KMS-11 (cell line): ENCODE results near the gene FREY1.

Source experiments
- H2AFZ ChIP-seq: fragments of 200-600 bp; sonication (generic); 2 replicates; pipeline ENCODE4 v1.6.1; 2016; ENCODE audit warnings: antibody characterized with exemption, mixed run types, low read depth
- H3K27ac ChIP-seq: fragments of 200-600 bp; sonication (generic); 2 replicates; pipeline ENCODE4 v1.6.1; 2016; ENCODE audit warnings: mild to moderate bottlenecking, mixed run types
- H3K27me3 ChIP-seq: fragments of 200-600 bp; sonication (generic); 2 replicates; pipeline ENCODE4 v1.6.1; 2017; ENCODE audit warnings: mild to moderate bottlenecking, low read depth, mixed run types, moderate library complexity; ENCODE audit not compliant: insufficient read depth
- H3K36me3 ChIP-seq: fragments of 200-600 bp; sonication (generic); 2 replicates; pipeline ENCODE4 v1.6.1; 2017; ENCODE audit warnings: mild to moderate bottlenecking, mixed run types; ENCODE audit not compliant: insufficient read depth
- H3K4me1 ChIP-seq: fragments of 200-600 bp; sonication (generic); 2 replicates; pipeline ENCODE4 v1.6.1; 2016; ENCODE audit warnings: mild to moderate bottlenecking, low read depth, mixed run types; ENCODE audit not compliant: poor library complexity, severe bottlenecking
- H3K4me2 ChIP-seq: fragments of 200-600 bp; sonication (generic); 2 replicates; pipeline ENCODE4 v1.7.0; 2016; ENCODE audit warnings: mild to moderate bottlenecking, mixed run types
- H3K4me3 ChIP-seq: fragments of 200-600 bp; sonication (generic); IDR thresholded peaks from 2 replicates; pipeline ENCODE4 v1.6.1; 2017; ENCODE audit warnings: low read depth, low read length, mixed read lengths; ENCODE audit not compliant: insufficient read depth
- H3K79me2 ChIP-seq: fragments of 200-600 bp; sonication (generic); 2 replicates; pipeline ENCODE4 v1.6.1; 2016; ENCODE audit warnings: low read depth, mixed run types; ENCODE audit not compliant: insufficient read depth
- H3K9ac ChIP-seq: fragments of 200-600 bp; sonication (generic); 2 replicates; pipeline ENCODE4 v1.6.1; 2016; ENCODE audit warnings: mild to moderate bottlenecking, mixed run types
- H4K20me1 ChIP-seq: fragments of 200-600 bp; sonication (generic); 2 replicates; pipeline ENCODE4 v1.6.1; 2016; ENCODE audit warnings: mild to moderate bottlenecking, mixed run types; ENCODE audit not compliant: insufficient read depth
- TF ChIP-seq, protein P1 (sequence below): fragments of 200-600 bp; sonication (generic); conservative IDR thresholded peaks from 2 replicates; pipeline ENCODE4 v1.6.1; 2017; ENCODE audit warnings: low read depth, mild to moderate bottlenecking, antibody characterized with exemption, low read length, moderate library complexity, mixed read lengths

FREY1 gene

DNA sequence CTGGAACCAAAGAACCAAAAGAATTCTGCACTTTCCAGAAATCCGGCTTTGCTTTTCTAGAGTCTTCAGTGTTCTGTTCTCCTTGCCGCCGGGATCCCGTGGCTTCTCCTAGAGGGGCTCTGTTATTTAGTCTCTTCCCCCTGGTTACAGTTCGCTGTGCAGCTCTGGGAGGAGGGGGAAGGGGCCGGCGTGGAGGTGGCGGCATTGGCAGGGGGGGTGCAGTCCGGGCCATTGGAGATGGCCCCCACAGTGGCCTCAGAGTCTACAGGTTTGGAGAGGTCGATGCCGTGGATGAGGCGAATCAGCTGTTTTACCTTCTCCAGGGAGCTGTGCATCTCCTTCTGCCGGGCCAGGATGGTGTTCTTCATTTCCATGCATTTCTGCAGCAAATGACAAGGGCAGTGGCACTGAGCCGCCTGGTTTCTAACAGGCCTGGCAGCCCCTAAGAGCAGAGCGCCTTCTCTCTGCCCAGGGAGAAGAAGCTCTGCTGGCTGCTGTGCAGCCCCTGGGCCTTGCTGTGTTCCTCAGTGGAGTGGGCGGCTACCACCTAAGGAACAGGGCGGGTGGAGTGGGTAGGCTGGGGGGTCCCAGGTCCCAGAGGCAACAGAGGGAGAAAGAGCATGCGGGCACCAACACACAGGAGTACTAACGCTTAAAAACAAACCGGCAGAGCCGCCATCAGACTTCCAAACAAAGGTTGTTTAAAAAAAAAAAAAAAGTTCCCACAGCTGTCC is 26.9 kb upstream of the FREY1 start:
- Histone ChIP-seq H3K27ac (no peak overlapping the region), H3K4me2 (no peak overlapping the region), H3K27me3 (no peaks in the 10 kb centered on the region), H3K36me3 (no peaks in the 10 kb centered on the region), H3K4me3 (no peak overlapping the region), H3K79me2 (no peaks in the 10 kb centered on the region), H4K20me1 (no peaks in the 10 kb centered on the region), H3K4me1 (peaks cover 15% of the 10 kb centered on the region), H3K9ac (no peak overlapping the region), H2AFZ (no peak overlapping the region)
- TF ChIP-seq, protein P1, sequence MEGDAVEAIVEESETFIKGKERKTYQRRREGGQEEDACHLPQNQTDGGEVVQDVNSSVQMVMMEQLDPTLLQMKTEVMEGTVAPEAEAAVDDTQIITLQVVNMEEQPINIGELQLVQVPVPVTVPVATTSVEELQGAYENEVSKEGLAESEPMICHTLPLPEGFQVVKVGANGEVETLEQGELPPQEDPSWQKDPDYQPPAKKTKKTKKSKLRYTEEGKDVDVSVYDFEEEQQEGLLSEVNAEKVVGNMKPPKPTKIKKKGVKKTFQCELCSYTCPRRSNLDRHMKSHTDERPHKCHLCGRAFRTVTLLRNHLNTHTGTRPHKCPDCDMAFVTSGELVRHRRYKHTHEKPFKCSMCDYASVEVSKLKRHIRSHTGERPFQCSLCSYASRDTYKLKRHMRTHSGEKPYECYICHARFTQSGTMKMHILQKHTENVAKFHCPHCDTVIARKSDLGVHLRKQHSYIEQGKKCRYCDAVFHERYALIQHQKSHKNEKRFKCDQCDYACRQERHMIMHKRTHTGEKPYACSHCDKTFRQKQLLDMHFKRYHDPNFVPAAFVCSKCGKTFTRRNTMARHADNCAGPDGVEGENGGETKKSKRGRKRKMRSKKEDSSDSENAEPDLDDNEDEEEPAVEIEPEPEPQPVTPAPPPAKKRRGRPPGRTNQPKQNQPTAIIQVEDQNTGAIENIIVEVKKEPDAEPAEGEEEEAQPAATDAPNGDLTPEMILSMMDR: no peak

DNA sequence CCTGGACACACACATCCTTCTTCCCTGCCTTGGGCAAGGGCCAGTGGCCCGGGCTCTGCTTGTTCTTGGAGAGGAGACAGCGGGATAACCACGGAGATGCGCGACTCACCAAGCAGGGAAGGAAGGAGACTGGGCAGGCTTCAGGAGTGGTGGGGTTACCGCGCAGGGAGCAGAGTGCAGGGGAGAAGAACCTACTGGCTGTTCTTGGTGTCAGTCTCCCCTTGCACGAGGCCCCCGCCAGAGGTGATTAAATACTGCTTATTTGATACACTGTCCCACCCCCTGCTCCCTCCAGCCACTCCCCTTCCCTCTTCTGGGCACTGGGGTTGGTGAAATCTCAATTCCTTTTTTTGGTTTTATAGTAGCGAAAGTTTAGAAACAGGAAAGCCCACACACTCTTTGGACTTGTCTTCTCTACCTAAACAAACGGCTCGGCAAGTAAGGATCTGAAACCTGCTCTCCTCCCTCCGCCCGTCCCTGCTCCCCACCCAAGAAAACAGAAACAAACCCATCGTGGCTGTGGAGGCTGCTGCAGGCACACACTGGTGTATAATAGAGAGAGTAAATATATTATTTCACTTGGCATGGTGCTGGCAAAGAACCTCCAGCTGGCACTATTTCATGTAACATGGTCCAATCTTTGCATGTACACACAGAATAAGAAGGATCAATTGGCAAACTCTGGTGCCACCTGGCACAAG is 26.2 kb upstream of the FREY1 start:
- Histone ChIP-seq H4K20me1 (no peaks in the 10 kb centered on the region), H3K9ac (no peak overlapping the region), H3K4me3 (no peak overlapping the region), H3K36me3 (no peaks in the 10 kb centered on the region), H3K27me3 (no peaks in the 10 kb centered on the region), H3K79me2 (no peaks in the 10 kb centered on the region), H3K4me1 (peaks cover 15% of the 10 kb centered on the region), H2AFZ (no peak overlapping the region), H3K27ac (no peak overlapping the region), H3K4me2 (no peak overlapping the region)
- TF ChIP-seq, protein P1: no peak

DNA sequence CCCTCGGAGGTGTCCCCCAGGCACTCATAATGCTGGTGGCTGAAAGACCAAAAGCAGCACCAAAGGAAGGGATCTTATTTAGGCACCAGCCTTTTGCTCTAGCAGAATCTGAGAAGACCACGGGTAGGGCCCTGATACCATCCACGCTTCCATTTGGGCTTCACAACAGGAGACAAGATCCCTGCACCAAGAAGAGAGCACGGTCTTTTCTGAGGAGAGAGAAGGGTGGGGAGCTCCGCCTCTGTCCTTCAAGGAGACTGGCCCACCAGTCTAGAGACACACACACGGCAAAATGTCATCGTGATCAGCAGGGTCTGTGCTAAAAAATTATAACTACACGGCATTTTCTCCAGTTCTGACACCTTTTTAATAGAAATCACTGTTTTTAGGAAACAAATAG is 25.1 kb upstream of the FREY1 start:
- Histone ChIP-seq H4K20me1 (no peaks in the 10 kb centered on the region), H3K27me3 (no peaks in the 10 kb centered on the region), H3K4me2 (no peak overlapping the region), H3K9ac (no peak overlapping the region), H3K4me1 (peaks cover 15% of the 10 kb centered on the region), H3K36me3 (no peaks in the 10 kb centered on the region), H3K79me2 (no peaks in the 10 kb centered on the region), H2AFZ (no peak overlapping the region), H3K27ac (no peak overlapping the region), H3K4me3 (no peak overlapping the region)
- TF ChIP-seq, protein P1: no peak

DNA sequence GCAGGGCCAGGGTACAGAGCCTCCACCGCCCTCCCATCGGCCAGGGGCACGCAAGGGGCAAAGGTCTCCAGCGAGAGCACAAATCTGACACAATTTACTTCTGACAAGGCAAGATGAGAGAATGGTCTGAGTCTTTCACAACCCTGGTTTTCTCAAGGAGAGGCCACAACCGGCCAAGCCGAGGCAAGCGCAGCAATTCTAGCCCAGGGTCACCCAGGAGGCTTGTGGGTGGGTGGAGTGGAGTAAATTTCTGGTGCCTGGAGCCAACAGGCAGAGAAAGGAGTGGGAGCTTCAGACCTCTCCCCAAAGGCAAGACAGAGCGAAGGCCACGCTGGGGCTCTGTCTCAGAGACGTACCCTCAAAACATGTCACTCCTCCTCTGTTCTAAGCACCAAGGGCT is 24.7 kb upstream of the FREY1 start:
- Histone ChIP-seq H3K79me2 (no peaks in the 10 kb centered on the region), H3K27me3 (no peaks in the 10 kb centered on the region), H4K20me1 (no peaks in the 10 kb centered on the region), H3K9ac (no peak overlapping the region), H3K4me3 (no peak overlapping the region), H2AFZ (no peak overlapping the region), H3K36me3 (no peaks in the 10 kb centered on the region), H3K4me1 (peaks cover 15% of the 10 kb centered on the region), H3K4me2 (no peak overlapping the region), H3K27ac (no peak overlapping the region)
- TF ChIP-seq, protein P1: no peak
